Kidney (tissue), 14 donors: ENCODE results near the gene RIMBP2. TPM values are rescaled to one million over a fixed set of nuclear protein-coding genes. Genes with fewer than 3 reads are reported as not detected.

ENCODE experiments used
- DNase-seq, 5 donors: peaks; one replicate each; pipeline ENCODE4 v3.0.0-alpha.2; 2013 to 2020
- FAIRE-seq: peaks from 2 replicates; lab custom pipeline; 2012; peaks lifted over from hg19 to GRCh38; lab: Jason Lieb, UNC
- H3K27ac ChIP-seq, 2 donors: one replicate each; pipeline ENCODE4 v1.7.0; 2013; ENCODE audit warnings: low read depth in 2 of 2, low read length in 2 of 2, inconsistent platforms in 1 of 2
- H3K27me3 ChIP-seq: one replicate; pipeline ENCODE4 v1.7.1; 2013; ENCODE audit warnings: low read length, inconsistent platforms; ENCODE audit not compliant: control insufficient read depth, insufficient read depth
- H3K36me3 ChIP-seq, 3 donors: one replicate each; pipeline versions ENCODE4 v1.7.0 to v1.7.1; 2013; ENCODE audit warnings: low read length in 3 of 3, control low read depth in 1 of 3, inconsistent platforms in 1 of 3; ENCODE audit not compliant: insufficient read depth in 3 of 3, control insufficient read depth in 2 of 3
- H3K4me1 ChIP-seq, 3 donors: one replicate each; pipeline versions ENCODE4 v1.7.0 to v1.7.1; 2013; ENCODE audit warnings: low read length in 3 of 3, inconsistent platforms in 1 of 3, low read depth in 1 of 3; ENCODE audit not compliant: control insufficient read depth in 2 of 3, insufficient read depth in 2 of 3
- H3K4me3 ChIP-seq, 3 donors: one replicate each; pipeline versions ENCODE4 v1.7.0 to v1.8.1; 2013; ENCODE audit warnings: low read length in 3 of 3, control low read depth in 1 of 3, inconsistent platforms in 1 of 3
- H3K9ac ChIP-seq, 3 donors: one replicate each; pipeline versions ENCODE4 v1.7.0 to v1.7.1; 2013; ENCODE audit warnings: low read length in 3 of 3, control low read depth in 1 of 3, inconsistent platforms in 1 of 3
- H3K9me3 ChIP-seq, 3 donors: one replicate each; pipeline versions ENCODE4 v1.7.0 to v1.7.1; 2013; ENCODE audit warnings: low read length in 3 of 3, control low read depth in 1 of 3, inconsistent platforms in 1 of 3; ENCODE audit not compliant: control insufficient read depth in 2 of 3, insufficient read depth in 1 of 3
- CTCF ChIP-seq: IDR thresholded peaks from 3 replicates; pipeline ENCODE4 v1.5.1; 2012; ENCODE audit warnings: mild to moderate bottlenecking, moderate library complexity, borderline replicate concordance; ENCODE audit not compliant: insufficient read depth; ENCODE audit errors: extremely low read depth
- intact Hi-C: fragments of 100-400 bp; cut with DNase I; formaldehyde crosslinking; loops from one replicate; pipeline ENCODE4 v1.11.1; 2022
- polyA plus RNA-seq: library from polyadenylated mRNA; stranded (reverse); fragments of 350-450 nt; fragmentation: Illumina TruSeq; extraction: RNeasy Lipid Tissue Mini Kit (QIAGEN cat#74804); gene quantifications from one replicate; pipeline ENCODE4 v1.2.3, GENCODE V29; 2014; ENCODE audit warnings: low read depth, low replicate concordance; ENCODE audit not compliant: insufficient read depth
- total RNA-seq: library from RNA; stranded (reverse); fragmentation: NEBNext Ultra II Directional; extraction: Animal tissue kit (Norgen Biotek cat#: 25700); gene quantifications from one replicate; pipeline ENCODE4 v1.2.1, GENCODE V29; 2021
- donor health status: control.
- donor health status: control.
- donor health status: control.
- donor health status: control.
- donor health status: control.
- donor health status: DM: yes; HTN: yes; CAD: no.
- donor health status: Normal renal cell carcinoma (clear cell type).

Gene RIMBP2
- total and polyA plus RNA-seq, 2 donors from 2014 or later = 2.8 to 51.7 TPM

- DNase-seq (no peak), FAIRE-seq (no peak)
- TF ChIP-seq CTCF = no peak
- Histone ChIP-seq H3K27me3 (no peaks in the 10 kb centered on the region), H3K4me3 (no peak overlapping the region), H3K9ac (no peak overlapping the region), H3K4me1 (peaks cover 0 to 7% (median 0%) of the 10 kb centered on the region in 3 donors), H3K27ac (no peak overlapping the region), H3K9me3 (peaks cover 0 to under 1% (median 0%) of the 10 kb centered on the region in 3 donors), H3K36me3 (no peaks in the 10 kb centered on the region)
- intact Hi-C loops = no loop called here
Measured at GRCh38 chr12:130712346-130713065, 3.6 kb downstream of the RIMBP2 start.

GRCh38 chr12:130711756-130712155 is 4.3 kb downstream of the RIMBP2 start:
- FAIRE-seq (no peak), DNase-seq (peak in 3 of 5 donors; percentile 33 to 63 (median 58))
- H3K4me1 ChIP-seq = peaks cover 0 to 7% (median 0%) of the 10 kb centered on the region in 3 donors
- no peak overlapping the region for H3K4me3 ChIP-seq
- intact Hi-C loops = no loop called here
- H3K9me3 ChIP-seq = no peaks in the 10 kb centered on the region
- no peaks in the 10 kb centered on the region for H3K27me3 ChIP-seq
- H3K36me3 ChIP-seq = no peaks in the 10 kb centered on the region
- TF ChIP-seq CTCF = no peak
- no peak overlapping the region for H3K9ac ChIP-seq
- H3K27ac ChIP-seq = no peak overlapping the region

GRCh38 chr12:130710733-130711080 is 5.4 kb downstream of the RIMBP2 start:
- Histone ChIP-seq H3K27me3 (no peaks in the 10 kb centered on the region), H3K27ac (no peak overlapping the region), H3K36me3 (no peaks in the 10 kb centered on the region), H3K9ac (no peak overlapping the region), H3K9me3 (no peaks in the 10 kb centered on the region), H3K4me3 (no peak overlapping the region), H3K4me1 (peaks cover 0 to 4% (median 0%) of the 10 kb centered on the region in 3 donors)
- intact Hi-C loops = no loop called here
- no peak for FAIRE-seq
- peak in 1 of 5 donors; percentile 20 for DNase-seq
- no peak for TF ChIP-seq CTCF
